B cell (primary cell): ENCODE results near the gene IFI30. TPM values are rescaled to one million over a fixed set of nuclear protein-coding genes. Genes with fewer than 3 reads are reported as not detected.

Experiments used
- ATAC-seq: fragments of 200-7000 bp; cut with Tn5 transposase; one replicate; pipeline ENCODE4 v1.10.0; 2021; ENCODE audit warnings: low read depth, mild to moderate bottlenecking, moderate number of reproducible peaks, moderate library complexity
- CTCF ChIA-PET: fragments of 350-600 bp; sonication (Branson Sonifier 250); formaldehyde crosslinking; loops from one replicate; lab custom pipeline; 2021; ENCODE audit warnings: antibody characterized with exemption, inconsistent platforms; lab: Charles Lee
- POLR2A ChIA-PET: fragments of 350-600 bp; sonication (Branson Sonifier 250); formaldehyde crosslinking; loops from one replicate; lab custom pipeline; 2021; ENCODE audit warnings: antibody characterized with exemption; lab: Charles Lee
- DNase-seq: peaks from one replicate; pipeline ENCODE4 v3.0.0; 2013
- H2AFZ ChIP-seq: 2 replicates; pipeline ENCODE4 v1.6.1; 2012; ENCODE audit warnings: mild to moderate bottlenecking, low read depth, low read length; ENCODE audit not compliant: insufficient read depth, poor library complexity, severe bottlenecking
- H3K27ac ChIP-seq, 2 donors: 1 replicate in 1 of 2; 2 replicates in 1 of 2; pipeline ENCODE4 v1.5.1; 2012 to 2013; ENCODE audit warnings: low read length in 2 of 2, mild to moderate bottlenecking in 2 of 2, moderate library complexity in 1 of 2
- H3K27me3 ChIP-seq, 4 experiments: fragments of 200-600 bp in 1 of 4; sonication (generic) in 1 of 4; replicated peaks in 1 of 4; 1 replicate in 2 of 4; 2 replicates in 2 of 4; pipeline versions ENCODE4 v1.6.1 to v1.7.0; 2013 to 2016; ENCODE audit warnings: low read length in 3 of 4, mild to moderate bottlenecking in 2 of 4, mixed read lengths in 1 of 4, moderate library complexity in 1 of 4; ENCODE audit not compliant: insufficient read depth in 4 of 4, control insufficient read depth in 3 of 4; ENCODE audit errors: control extremely low read depth in 1 of 4
- H3K36me3 ChIP-seq, 2 experiments: replicated peaks in 1 of 2; 1 replicate in 1 of 2; 2 replicates in 1 of 2; pipeline versions ENCODE4 v1.6.1 to v1.7.1; 2013; ENCODE audit warnings: low read length in 1 of 2; ENCODE audit not compliant: insufficient read depth in 2 of 2, control insufficient read depth in 1 of 2; ENCODE audit errors: control extremely low read depth in 1 of 2, extremely low read depth in 1 of 2
- H3K4me1 ChIP-seq, 2 donors: fragments of 200-600 bp in 1 of 2; sonication (generic) in 1 of 2; 1 replicate in 1 of 2; 2 replicates in 1 of 2; pipeline versions ENCODE4 v1.5.1 to v1.6.1; 2013 to 2017; ENCODE audit warnings: low read length in 2 of 2; ENCODE audit not compliant: control insufficient read depth in 2 of 2, insufficient read depth in 2 of 2
- H3K4me2 ChIP-seq: replicated peaks from 2 replicates; pipeline ENCODE3; 2012; ENCODE audit warnings: mild to moderate bottlenecking, low read depth, low read length; ENCODE audit not compliant: poor library complexity, severe bottlenecking
- H3K4me3 ChIP-seq, 5 experiments: fragments of 200-600 bp in 1 of 5; sonication (generic) in 1 of 5; 1 replicate in 3 of 5; 2 replicates in 2 of 5; pipeline versions ENCODE4 v1.5.1 to v1.7.0; 2011 to 2016; ENCODE audit warnings: low read length in 4 of 5, mild to moderate bottlenecking in 4 of 5, low read depth in 2 of 5, control low read depth in 1 of 5, moderate library complexity in 1 of 5; ENCODE audit not compliant: insufficient read depth in 1 of 5; ENCODE audit errors: control extremely low read depth in 1 of 5, extremely low read depth in 1 of 5
- H3K79me2 ChIP-seq: fragments of 200-600 bp; sonication (generic); one replicate; pipeline ENCODE4 v1.6.0; 2016; ENCODE audit warnings: low read length; ENCODE audit not compliant: control insufficient read depth, insufficient read depth
- H3K9ac ChIP-seq: fragments of 200-600 bp; sonication (generic); 2 replicates; pipeline ENCODE4 v1.6.1; 2017; ENCODE audit warnings: mild to moderate bottlenecking, low read length, moderate library complexity
- H3K9me3 ChIP-seq, 3 donors: one replicate each; pipeline versions ENCODE4 v1.6.1 to v1.7.1; 2013; ENCODE audit warnings: low read length in 2 of 3; ENCODE audit not compliant: control insufficient read depth in 2 of 3, insufficient read depth in 1 of 3; ENCODE audit errors: control extremely low read depth in 1 of 3
- H4K20me1 ChIP-seq: 2 replicates; pipeline ENCODE4 v1.6.0; 2012; ENCODE audit warnings: mild to moderate bottlenecking, low read length; ENCODE audit not compliant: insufficient read depth, control insufficient read depth, poor library complexity, severe bottlenecking
- H3K27ac Mint-ChIP-seq: one replicate; pipeline ENCODE4 v1.8.0; 2021; ENCODE audit warnings: mixed read lengths
- H3K27me3 Mint-ChIP-seq: one replicate; pipeline ENCODE4 v1.8.0; 2021; ENCODE audit warnings: mixed read lengths
- H3K4me1 Mint-ChIP-seq: one replicate; pipeline ENCODE4 v1.8.0; 2021; ENCODE audit warnings: mixed read lengths
- H3K4me3 Mint-ChIP-seq: one replicate; pipeline ENCODE4 v1.8.0; 2021; ENCODE audit warnings: mixed read lengths
- H3K9me3 Mint-ChIP-seq: one replicate; pipeline ENCODE4 v1.8.0; 2022; ENCODE audit warnings: mixed read lengths; ENCODE audit not compliant: insufficient read depth
- CTCF ChIP-seq: fragments of 200-600 bp; IDR thresholded peaks from one replicate; pipeline ENCODE4 v1.8.0; 2022; ENCODE audit warnings: antibody characterized with exemption, mild to moderate bottlenecking
- EZH2 ChIP-seq: IDR thresholded peaks from 2 replicates; pipeline ENCODE4 v1.6.1; 2012; ENCODE audit warnings: borderline replicate concordance, low read depth, mild to moderate bottlenecking, moderate library complexity, low read length; ENCODE audit not compliant: insufficient read depth, poor library complexity, severe bottlenecking
- WGBS: methylation state at CpG from one replicate; pipeline ENCODE4 v1.1.5; 2013; ENCODE audit warnings: missing lambda C conversion rate; ENCODE audit not compliant: insufficient coverage; 5-methylcytosine and 5-hydroxymethylcytosine counted together
- intact Hi-C: fragments of 100-400 bp; cut with micrococcal nuclease; formaldehyde crosslinking; loops from one replicate; pipeline ENCODE4 v1.10.0; 2022
- polyA plus RNA-seq: library from polyadenylated mRNA; depleted of rRNA; stranded (reverse); fragments of >200 nt; gene quantifications from 2 replicates; pipeline ENCODE4 v1.2.3, GENCODE V29; 2012
- total RNA-seq, 2 donors: library from RNA; stranded (reverse); fragments of 120-200 nt in 1 of 2; gene quantifications; 1 replicate in 1 of 2; 2 replicates in 1 of 2; pipeline versions ENCODE4 v1.2.3 to v1.2.4, GENCODE V29; 2013 to 2022

The IFI30 gene
- total and polyA plus RNA-seq, 2 donors (not counting 1 experiment from before 2014, with no cell fraction given) = 171 to 222 TPM

- Mint-ChIP-seq H3K27ac (peak overlapping the region; percentile 63), H3K4me3 (peak overlapping the region; percentile 93), H3K27me3 (no peaks in the 10 kb centered on the region), H3K9me3 (no peaks in the 10 kb centered on the region), H3K4me1 (peaks cover 34% of the 10 kb centered on the region)
- 68% methylated on average over 7 of the region's 12 CpGs for WGBS
- Histone ChIP-seq H4K20me1 (no peaks in the 10 kb centered on the region), H3K27ac (peak overlapping the region in 1 of 2 donors; percentile 29), H3K79me2 (peaks cover 14% of the 10 kb centered on the region), H3K4me1 (peaks cover 25 to 31% of the 10 kb centered on the region in 2 donors), H3K36me3 (peaks cover 0 to 25% of the 10 kb centered on the region in 2 experiments), H3K27me3 (no peaks in the 10 kb centered on the region), H2AFZ (no peak overlapping the region), H3K9ac (peak overlapping the region; percentile 84), H3K4me2 (peak overlapping the region; percentile 99), H3K9me3 (no peaks in the 10 kb centered on the region), H3K4me3 (peak overlapping the region in 4 of 5 experiments; percentile 76 to 92 (median 86))
- ChIA-PET POLR2A (interaction anchor here (1.0 to 5.7 kb wide), 7 partner anchors 9 to 86 kb away, joined by 4 to 64 read pairs (median 19); partner anchors contain the start of genes IFI30, JUND and RAB3A), CTCF (interaction anchor here (0.5 to 6.4 kb wide), 7 partner anchors 8 to 187 kb away, joined by 3 to 105 read pairs (median 7); partner anchors contain the start of genes ARRDC2 and RAB3A)
- no peak for TF ChIP-seq EZH2
- no peak for TF ChIP-seq CTCF
- no peak for DNase-seq
- intact Hi-C loops = loop anchor here (5.0 to 10.0 kb wide), 4 partner anchors 97 to 943 kb away; partner anchors contain the start of genes ELL, FCHO1, MAST3 and TMEM161A
- no peak for ATAC-seq
Measured at GRCh38 chr19:18194181-18194530, 20.5 kb downstream of the IFI30 start.
